ENCODE measurements around the gene CDR2L. TPM values are rescaled to one million over a fixed set of nuclear protein-coding genes. Genes with fewer than 3 reads are reported as not detected.

The CDR2L gene
- total RNA-seq, 2 experiments from 2014 or later = 0.59 to 0.94 TPM

- peak; percentile 79 for ATAC-seq
- TF ChIP-seq CTCF (IDR thresholded peaks at IDR 0.05) = peak; percentile 79
- Mint-ChIP-seq H3K36me3 (ENCODE audit: low read depth) (no peaks in the 10 kb centered on the region), H3K4me1 (ENCODE audit: low read depth) (peaks cover 3% of the 10 kb centered on the region), H3K27ac (no peak overlapping the region), H3K4me3 (no peak overlapping the region), H3K27me3 (no peaks in the 10 kb centered on the region), H3K9me3 (no peaks in the 10 kb centered on the region)
- ChIA-PET CTCF (interaction anchor here (0.6 to 4.8 kb wide), 63 partner anchors 10 to 494 kb away, joined by 3 to 122 read pairs (median 5); partner anchors contain the start of genes ATP5PD, CDR2L, GGA3 and HID1), POLR2A (interaction anchor here (1.0 to 3.1 kb wide), 5 partner anchors 14 to 193 kb away, joined by 3 to 18 read pairs (median 3); partner anchors contain the start of genes JPT1, MRPL58 and NT5C)
- intact Hi-C loops (cut with micrococcal nuclease) = no loop called here
- DNase-seq = peak; percentile 91
These were observed 25.6 kb upstream of the CDR2L start for GRCh38 chr17:74961657-74962350.

GRCh38 chr17:74962622-74963394 lies 24.6 kb upstream of the CDR2L start:
- intact Hi-C loops (cut with micrococcal nuclease) = no loop called here
- no peaks in the 10 kb centered on the region for H3K27me3 Mint-ChIP-seq

GRCh38 chr17:74963656-74964055 lies 23.8 kb upstream of the CDR2L start:
- Mint-ChIP-seq H3K4me3 (no peak overlapping the region), H3K9me3 (no peaks in the 10 kb centered on the region), H3K4me1 (ENCODE audit: low read depth) (peaks cover 3% of the 10 kb centered on the region), H3K27ac (no peak overlapping the region), H3K36me3 (ENCODE audit: low read depth) (no peaks in the 10 kb centered on the region), H3K27me3 (no peaks in the 10 kb centered on the region)
- intact Hi-C loops (cut with micrococcal nuclease) = no loop called here
- ATAC-seq (no peak), DNase-seq (no peak)
- ChIA-PET CTCF (interaction anchor here (1.2 to 4.8 kb wide), 4 partner anchors 8 to 238 kb away, joined by 3 to 87 read pairs (median 11); partner anchors contain the start of gene HID1), POLR2A (interaction anchor here (1.1 kb wide), 1 partner anchor 10 kb away, joined by 3 read pairs; no protein-coding TSS in a partner anchor)
- no peak for TF ChIP-seq CTCF (IDR thresholded peaks at IDR 0.05)

More at GRCh38 chr17:74962622-74963394, 24.6 kb upstream of the CDR2L start:
- H3K9me3 Mint-ChIP-seq = no peaks in the 10 kb centered on the region
- no peak for TF ChIP-seq CTCF (IDR thresholded peaks at IDR 0.05)
- no peaks in the 10 kb centered on the region for H3K36me3 Mint-ChIP-seq (ENCODE audit: low read depth)
- H3K4me3 Mint-ChIP-seq = no peak overlapping the region
- ChIA-PET CTCF (interaction anchor here (0.6 to 4.8 kb wide), 28 partner anchors 9 to 493 kb away, joined by 3 to 122 read pairs (median 10); partner anchors contain the start of genes HID1, MRPL58, NT5C and OTOP2), POLR2A (interaction anchor here (1.0 to 3.1 kb wide), 2 partner anchors 49 to 172 kb away, joined by 3 to 18 read pairs; partner anchors contain the start of gene MRPL58)
- ATAC-seq (no peak), DNase-seq (no peak)
- H3K4me1 Mint-ChIP-seq (ENCODE audit: low read depth) = peaks cover 3% of the 10 kb centered on the region
- H3K27ac Mint-ChIP-seq = no peak overlapping the region

GRCh38 chr17:74964246-74964761 lies 23.1 kb upstream of the CDR2L start:
- no peak overlapping the region for H3K4me3 Mint-ChIP-seq
- no peaks in the 10 kb centered on the region for H3K27me3 Mint-ChIP-seq
- H3K9me3 Mint-ChIP-seq = no peaks in the 10 kb centered on the region
- H3K36me3 Mint-ChIP-seq (ENCODE audit: low read depth) = no peaks in the 10 kb centered on the region
- intact Hi-C loops (cut with micrococcal nuclease) = no loop called here
- no peak overlapping the region for H3K27ac Mint-ChIP-seq
- no peak for ATAC-seq
- ChIA-PET POLR2A (interaction anchor here (1.1 kb wide), 1 partner anchor 9 kb away, joined by 3 read pairs; no protein-coding TSS in a partner anchor), CTCF (interaction anchor here (0.7 to 4.8 kb wide), 3 partner anchors 8 to 237 kb away, joined by 3 to 87 read pairs (median 3); partner anchors contain the start of gene HID1)
- peaks cover 3% of the 10 kb centered on the region for H3K4me1 Mint-ChIP-seq (ENCODE audit: low read depth)
- no peak for DNase-seq
- TF ChIP-seq CTCF (IDR thresholded peaks at IDR 0.05) = no peak

Measured in activated CD8-positive, alpha-beta T cell treated with anti-CD3 and anti-CD28 coated beads for 36 hours (primary cell).